Measurements from ENCODE around the gene RAB8A. TPM values are rescaled to one million over a fixed set of nuclear protein-coding genes. Genes with fewer than 3 reads are reported as not detected.
A peak's percentile ranks its signal among the peaks of the same experiment; 100 is the strongest.

RAB8A gene
- total and polyA plus RNA-seq, 9 of the 15 experiments (the other 6 are each of a cell fraction or from before 2014, with no cell fraction given): 11.2 to 102 (median 53.2) TPM

DNA sequence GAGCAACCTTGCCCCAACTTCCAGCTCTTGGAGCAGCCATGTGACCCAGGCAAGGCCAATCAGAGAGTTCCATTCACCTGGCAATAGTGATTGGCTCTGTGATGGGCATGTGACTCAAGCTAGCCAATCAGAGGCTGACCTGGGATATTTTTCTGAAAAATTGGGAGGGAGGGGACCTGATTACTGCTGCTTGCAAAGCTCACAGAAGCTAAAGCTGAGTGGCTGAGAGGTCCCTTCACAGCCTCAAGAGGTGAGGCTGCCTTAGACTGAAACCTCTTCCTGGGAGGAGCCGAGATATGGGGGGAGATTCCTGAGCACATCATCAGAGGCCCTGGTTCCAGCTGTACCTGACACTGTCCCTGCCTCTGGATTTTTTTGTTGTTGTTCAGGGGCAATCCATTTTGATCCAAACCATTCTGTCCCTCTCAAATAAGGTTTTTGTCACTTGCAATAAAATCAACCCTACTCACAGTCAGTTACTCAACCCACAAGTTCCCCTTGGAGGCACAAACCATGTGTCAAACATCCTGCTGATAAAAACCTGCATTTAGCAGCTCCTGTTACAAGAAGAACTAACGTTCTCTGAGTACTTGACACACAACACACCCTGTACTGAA lies 56.9 kb downstream of the RAB8A start (continued):
- TF ChIP-seq SMARCA5 (IDR thresholded peaks at IDR 0.05) (no peak), PCBP1 (IDR thresholded peaks at IDR 0.05; ENCODE audit: low read depth, low read length, poor library complexity, severe bottlenecking) (no peak), MXI1 (IDR thresholded peaks at IDR 0.05; ENCODE audit: low read depth, low read length) (no peak), MEF2D (tag; conservative IDR thresholded peaks at IDR 0.05; ENCODE audit: low read depth) (no peak), SIRT6 (IDR thresholded peaks at IDR 0.05; ENCODE audit: low read depth, low read length) (no peak), RBFOX2 (IDR thresholded peaks at IDR 0.05; ENCODE audit: low read depth, low read length) (no peak), SRSF7 (optimal IDR thresholded peaks at IDR 0.05; ENCODE audit: low read depth, low read length) (no peak), NFE2L1 (tag; IDR thresholded peaks at IDR 0.05; ENCODE audit: borderline replicate concordance, low read depth) (no peak), FOXK1 (CRISPR knock-in tag; IDR thresholded peaks at IDR 0.05; ENCODE audit: borderline replicate concordance) (no peak), PATZ1 (CRISPR knock-in tag; IDR thresholded peaks at IDR 0.05; ENCODE audit: borderline replicate concordance) (no peak), EZH2 (IDR thresholded peaks at IDR 0.05; ENCODE audit: borderline replicate concordance, low read depth, low read length) (no peak), CEBPG (CRISPR knock-in tag; IDR thresholded peaks at IDR 0.05) (0 out of 2 replicates have a peak, but pooled peaks have one; percentile 25), CEBPG (tag; conservative IDR thresholded peaks at IDR 0.05 in 1 of 2, IDR thresholded peaks at IDR 0.05 in 1 of 2) (no peak), ZNF586 (CRISPR knock-in tag; conservative IDR thresholded peaks at IDR 0.05) (no peak)
- TF ChIP-seq, protein P1, sequence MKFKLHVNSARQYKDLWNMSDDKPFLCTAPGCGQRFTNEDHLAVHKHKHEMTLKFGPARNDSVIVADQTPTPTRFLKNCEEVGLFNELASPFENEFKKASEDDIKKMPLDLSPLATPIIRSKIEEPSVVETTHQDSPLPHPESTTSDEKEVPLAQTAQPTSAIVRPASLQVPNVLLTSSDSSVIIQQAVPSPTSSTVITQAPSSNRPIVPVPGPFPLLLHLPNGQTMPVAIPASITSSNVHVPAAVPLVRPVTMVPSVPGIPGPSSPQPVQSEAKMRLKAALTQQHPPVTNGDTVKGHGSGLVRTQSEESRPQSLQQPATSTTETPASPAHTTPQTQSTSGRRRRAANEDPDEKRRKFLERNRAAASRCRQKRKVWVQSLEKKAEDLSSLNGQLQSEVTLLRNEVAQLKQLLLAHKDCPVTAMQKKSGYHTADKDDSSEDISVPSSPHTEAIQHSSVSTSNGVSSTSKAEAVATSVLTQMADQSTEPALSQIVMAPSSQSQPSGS (CRISPR knock-in tag; IDR thresholded peaks at IDR 0.05): no peak
- TF ChIP-seq, protein P2, sequence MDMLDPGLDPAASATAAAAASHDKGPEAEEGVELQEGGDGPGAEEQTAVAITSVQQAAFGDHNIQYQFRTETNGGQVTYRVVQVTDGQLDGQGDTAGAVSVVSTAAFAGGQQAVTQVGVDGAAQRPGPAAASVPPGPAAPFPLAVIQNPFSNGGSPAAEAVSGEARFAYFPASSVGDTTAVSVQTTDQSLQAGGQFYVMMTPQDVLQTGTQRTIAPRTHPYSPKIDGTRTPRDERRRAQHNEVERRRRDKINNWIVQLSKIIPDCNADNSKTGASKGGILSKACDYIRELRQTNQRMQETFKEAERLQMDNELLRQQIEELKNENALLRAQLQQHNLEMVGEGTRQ (CRISPR knock-in tag; IDR thresholded peaks at IDR 0.05): peak; percentile 89
